Skin epidermis (tissue), 12 donors: ENCODE data around the gene TEX22.

Experiments used
- H3K27ac ChIP-seq, 21 experiments: fragments of 200-600 bp; sonication (generic) in 11 of 21; one replicate each; pipeline ENCODE4 v1.5.0; 2020; ENCODE audit warnings: mild to moderate bottlenecking in 3 of 21, inconsistent platforms in 2 of 21, moderate library complexity in 2 of 21
- H3K4me3 ChIP-seq, 7 experiments: fragments of 200-600 bp; sonication (generic) in 2 of 7; one replicate each; pipeline ENCODE4 v1.5.0; 2020; ENCODE audit warnings: inconsistent platforms in 2 of 7, mild to moderate bottlenecking in 2 of 7, moderate library complexity in 1 of 7

TEX22 gene

DNA sequence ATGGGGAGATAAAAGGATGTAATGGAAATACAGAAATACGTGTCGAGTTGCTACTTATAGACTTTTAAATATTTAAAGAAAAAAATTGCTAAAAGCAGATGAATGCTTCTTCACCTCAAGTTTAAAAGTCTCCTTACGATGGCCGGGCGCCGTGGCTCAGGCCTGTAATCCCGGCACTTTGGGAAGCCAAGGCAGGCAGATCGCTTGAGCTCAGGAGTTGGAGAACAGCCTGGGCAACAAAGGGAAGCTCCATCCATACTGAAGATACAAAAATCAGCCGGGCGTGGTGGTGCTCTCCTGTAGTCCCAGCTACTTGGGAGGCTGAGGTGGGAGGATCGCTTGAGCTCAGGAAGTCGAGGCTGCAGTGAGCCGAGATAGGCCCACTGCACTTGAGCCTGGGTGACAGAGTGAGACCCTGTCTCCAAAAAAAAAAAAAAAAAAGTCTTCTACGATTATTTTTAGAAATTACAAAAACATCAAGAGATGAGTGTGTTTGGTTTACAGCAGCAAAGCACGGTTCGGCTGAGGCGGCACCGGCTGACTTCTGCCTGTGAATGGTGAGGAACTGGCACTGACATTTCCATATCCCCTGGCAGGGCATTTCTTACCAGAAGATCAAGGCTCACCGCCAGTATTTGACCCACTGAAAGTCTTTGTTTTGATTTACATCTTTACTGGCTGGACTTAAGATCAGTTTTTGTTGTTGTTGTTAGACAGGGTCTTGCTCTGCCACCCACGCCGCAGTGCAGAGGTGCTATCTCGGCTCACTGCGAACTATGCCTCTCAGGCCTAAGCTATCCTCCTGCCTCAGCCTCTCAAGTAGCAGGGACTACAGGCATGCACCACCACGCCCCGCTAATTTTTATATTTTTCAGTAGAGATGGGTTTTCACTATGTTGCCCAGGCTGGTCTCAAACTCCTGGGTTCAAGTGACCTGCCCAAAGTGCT is 17.4 kb downstream of the TEX22 start:
- H3K4me3 ChIP-seq = peak overlapping the region in 3 of 7 experiments; percentile 42 to 52 (median 49)
- peak overlapping the region in 2 of 21 experiments; percentile 58 to 73 for H3K27ac ChIP-seq

DNA sequence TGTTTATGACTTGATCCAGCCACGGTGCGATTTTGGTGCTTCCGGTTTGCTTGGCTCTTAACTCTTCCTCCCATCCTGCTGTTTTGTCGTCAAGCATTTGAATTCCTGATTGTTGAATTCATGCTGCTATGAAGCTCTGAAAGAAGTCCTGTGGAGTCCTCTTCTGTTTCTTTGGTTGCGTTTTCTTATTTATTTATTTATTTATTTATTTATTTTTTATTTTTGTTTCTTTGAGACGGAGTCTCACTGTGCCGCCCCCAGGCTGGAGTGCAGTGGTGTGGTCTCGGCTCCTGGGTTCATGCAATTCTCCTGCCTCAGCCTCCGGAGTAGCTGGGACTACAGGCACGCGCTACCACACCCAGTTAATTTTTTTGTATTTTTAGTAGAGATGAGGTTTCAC is 18.3 kb downstream of the TEX22 start:
- Histone ChIP-seq H3K27ac (no peak overlapping the region), H3K4me3 (no peak overlapping the region)

- H3K4me3 ChIP-seq = no peak overlapping the region
- no peak overlapping the region for H3K27ac ChIP-seq
Measured at GRCh38 chr14:105417690-105418121, 19.4 kb downstream of the TEX22 start.

DNA sequence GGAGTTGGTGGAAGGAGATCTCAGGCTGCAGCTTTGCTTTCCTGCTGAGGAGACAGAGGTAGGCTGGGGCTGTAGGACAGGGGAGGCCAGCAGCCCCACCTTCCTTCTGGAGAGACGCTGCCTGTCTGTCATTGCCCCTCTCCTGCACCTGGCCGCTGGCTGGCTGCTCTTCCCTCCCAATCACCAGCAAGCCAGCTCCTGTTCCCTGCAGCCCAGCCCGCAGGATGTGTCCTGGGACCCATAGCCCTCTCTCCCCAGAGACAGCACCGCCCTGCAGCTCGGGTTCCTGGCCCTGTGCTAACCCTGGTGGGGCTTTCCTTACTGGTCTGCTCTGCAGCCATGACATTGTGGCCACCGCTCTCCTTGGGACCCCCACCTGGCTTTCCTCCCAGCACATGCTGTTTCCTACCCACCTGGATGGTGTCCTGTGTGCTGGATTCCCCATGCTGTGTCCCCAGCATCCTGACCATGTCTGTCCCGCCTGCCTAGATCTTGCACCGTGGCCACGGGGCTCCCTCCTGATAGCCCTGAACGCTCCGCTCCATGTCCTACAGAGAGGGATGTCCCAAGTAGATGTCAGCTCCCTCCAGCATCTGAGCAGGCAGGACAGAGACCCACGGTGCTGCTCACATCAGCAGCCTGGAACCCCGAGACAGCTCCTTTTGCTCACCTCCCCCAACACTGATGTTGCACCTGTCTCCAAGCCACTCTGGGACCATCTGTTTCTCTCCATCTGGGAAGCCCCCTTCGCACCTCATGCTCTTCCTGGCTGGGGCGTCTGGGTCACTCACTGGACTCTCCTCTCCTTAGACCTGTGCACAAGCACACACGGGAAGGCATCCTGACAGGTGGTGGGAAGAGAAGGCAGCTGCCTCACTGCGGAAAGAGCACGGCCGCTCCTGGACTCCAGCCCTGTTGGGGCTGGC is 20.2 kb downstream of the TEX22 start:
- Histone ChIP-seq H3K27ac (peak overlapping the region in 6 of 21 experiments; percentile 82 to 91 (median 86)), H3K4me3 (peak overlapping the region in 4 of 7 experiments; percentile 33 to 69 (median 62))

GRCh38 chr14:105419195-105420091 is 21.1 kb downstream of the TEX22 start, which contains the start of gene MTA1:
Gene MTA1, plus strand, starts transcription at chr14:105419827. Its CDS starts 209 bp downstream, at chr14:105420036.
- H3K4me3 ChIP-seq = peak within 1 kb of the TSS; percentile 35 to 69 (median 62)
- H3K27ac ChIP-seq = peak within 1 kb of the TSS; percentile 2 to 93 (median 84)

- peak overlapping the region in 19 of 21 experiments; percentile 36 to 93 (median 77) for H3K27ac ChIP-seq
- H3K4me3 ChIP-seq = peak overlapping the region; percentile 35 to 69 (median 62)
Measured at GRCh38 chr14:105420101-105420973, 22.0 kb downstream of the TEX22 start.

GRCh38 chr14:105420974-105421674 is 22.8 kb downstream of the TEX22 start:
- peak overlapping the region in 16 of 21 experiments; percentile 45 to 93 (median 80) for H3K27ac ChIP-seq

GRCh38 chr14:105421723-105422615 is 23.6 kb downstream of the TEX22 start:
- Histone ChIP-seq H3K27ac (peak overlapping the region in 12 of 21 experiments; percentile 2 to 93 (median 78)), H3K4me3 (peak overlapping the region in 2 of 7 experiments; percentile 66 to 69)

More at GRCh38 chr14:105420974-105421674, 22.8 kb downstream of the TEX22 start:
- H3K4me3 ChIP-seq = peak overlapping the region; percentile 35 to 69 (median 62)

- Histone ChIP-seq H3K4me3 (no peak overlapping the region), H3K27ac (peak overlapping the region in 4 of 21 experiments; percentile 5 to 80 (median 36))
Measured at GRCh38 chr14:105422695-105423487, 24.6 kb downstream of the TEX22 start.

DNA sequence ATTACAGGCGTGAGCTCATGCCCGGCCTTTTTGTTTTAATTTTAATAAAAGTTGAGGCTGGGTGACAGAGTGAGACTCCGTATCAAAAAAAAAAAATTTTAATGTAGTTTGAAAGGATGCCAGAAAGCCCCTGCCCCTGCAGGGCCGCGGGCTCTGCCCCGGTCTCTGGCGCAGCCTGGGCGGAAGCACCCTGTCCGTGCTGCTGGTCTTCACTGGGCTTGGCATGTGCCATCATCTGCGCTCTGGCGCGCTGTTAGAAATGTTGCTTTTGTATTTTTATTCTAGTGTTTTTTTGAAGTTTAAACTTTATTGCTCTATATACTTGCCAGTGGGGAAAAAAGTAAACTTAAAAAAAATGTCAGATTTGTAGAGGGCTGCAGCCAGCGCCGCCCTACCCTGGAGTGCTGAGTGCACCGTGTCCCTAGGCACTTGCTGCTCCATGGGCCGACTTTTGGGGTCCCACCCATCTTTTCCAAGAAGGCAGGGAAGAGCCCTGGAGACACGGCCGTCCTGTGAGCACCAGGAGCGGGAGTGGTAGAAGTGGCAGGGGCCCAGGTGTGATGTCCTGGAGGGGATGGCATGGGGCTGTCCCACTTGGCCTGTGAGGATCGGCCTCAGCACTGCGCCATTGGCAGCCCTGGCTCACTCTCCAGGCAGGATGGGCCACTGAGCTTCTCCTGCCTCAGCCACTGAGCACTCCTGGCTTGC is 25.3 kb downstream of the TEX22 start:
- Histone ChIP-seq H3K27ac (no peak overlapping the region), H3K4me3 (no peak overlapping the region)

- H3K4me3 ChIP-seq = no peak overlapping the region
Measured at GRCh38 chr14:105424861-105425260, 26.5 kb downstream of the TEX22 start.

GRCh38 chr14:105425823-105426247 is 27.5 kb downstream of the TEX22 start:
- H3K27ac ChIP-seq = no peak overlapping the region
- no peak overlapping the region for H3K4me3 ChIP-seq

More at GRCh38 chr14:105424861-105425260, 26.5 kb downstream of the TEX22 start:
- H3K27ac ChIP-seq = no peak overlapping the region

DNA sequence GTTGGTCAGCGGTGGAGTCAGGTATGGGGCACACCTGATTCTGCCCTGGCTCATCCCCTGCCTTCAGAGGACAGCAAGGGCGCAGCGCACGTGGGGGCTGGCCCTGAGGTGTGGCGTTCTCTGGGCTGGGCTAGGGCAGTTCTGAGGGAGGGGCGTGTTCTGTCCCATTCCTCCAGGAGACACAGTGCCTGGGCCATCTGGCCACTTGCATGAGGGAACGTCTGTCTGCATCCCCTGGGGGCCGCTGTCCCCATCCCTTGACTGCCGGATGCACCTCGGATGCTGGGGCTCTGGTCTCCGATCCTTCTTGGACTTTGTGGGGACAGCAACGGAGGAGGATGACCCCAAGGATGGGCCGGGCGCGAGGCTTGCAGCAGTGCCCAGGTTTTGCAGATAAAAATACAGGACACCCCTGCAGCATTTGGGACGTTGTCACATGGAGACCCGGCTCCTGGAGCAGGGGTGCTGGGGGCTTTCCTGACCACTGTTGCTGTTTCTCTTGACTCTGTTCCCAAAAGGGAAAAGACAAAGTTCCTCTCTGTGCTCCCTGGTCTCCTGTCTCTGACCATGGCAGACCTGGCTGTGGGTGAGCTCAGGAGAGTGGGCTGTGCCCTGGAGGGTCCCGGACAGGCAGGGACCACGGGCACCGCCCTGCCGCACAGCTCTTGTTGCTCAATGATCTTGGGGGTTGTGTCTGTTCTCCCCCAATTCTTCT is 28.2 kb downstream of the TEX22 start:
- Histone ChIP-seq H3K4me3 (no peak overlapping the region), H3K27ac (no peak overlapping the region)

DNA sequence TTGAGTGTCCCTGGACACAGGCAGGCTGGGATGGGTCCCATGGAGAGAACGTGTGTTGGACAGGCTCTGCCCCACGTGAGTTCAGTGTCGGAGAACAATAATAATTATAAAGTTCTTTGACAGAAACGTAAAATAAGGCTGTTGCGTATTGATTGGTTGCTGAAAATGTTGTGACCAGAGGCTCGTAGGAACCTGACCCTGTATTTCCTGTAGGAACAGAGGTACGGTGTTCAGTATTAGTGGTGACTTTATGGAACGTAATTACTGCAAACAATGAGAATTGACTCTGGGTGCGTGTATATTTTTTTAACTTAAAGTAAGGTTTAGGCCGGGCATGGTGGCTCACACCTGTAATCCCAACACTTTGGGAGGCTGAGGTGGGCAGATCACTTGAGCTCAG is 29.1 kb downstream of the TEX22 start:
- Histone ChIP-seq H3K27ac (no peak overlapping the region), H3K4me3 (no peak overlapping the region)
